Spleen (tissue), 11 donors: ENCODE measurements around the gene CD36. TPM values are rescaled to one million over a fixed set of nuclear protein-coding genes. Genes with fewer than 3 reads are reported as not detected.
A peak's percentile ranks its signal among the peaks of the same experiment; 100 is the strongest.

Source experiments
- DNase-seq: peaks from one replicate; pipeline ENCODE4 v3.0.0-alpha.2; 2020
- H3K27ac ChIP-seq, 8 donors: fragments of 200-600 bp; sonication (generic) in 7 of 8; 1 replicate in 4 of 8; 2 replicates in 4 of 8; pipeline versions ENCODE4 v1.5.0 to v1.8.0; 2016 to 2021; ENCODE audit warnings: inconsistent platforms in 4 of 8, mild to moderate bottlenecking in 4 of 8, moderate library complexity in 1 of 8
- H3K27me3 ChIP-seq, 7 donors: fragments of 200-600 bp; sonication (generic) in 6 of 7; replicated peaks in 1 of 7; 1 replicate in 4 of 7; 2 replicates in 3 of 7; pipeline versions ENCODE4 v1.5.0 to v1.8.0; 2016 to 2021; ENCODE audit warnings: inconsistent platforms in 3 of 7, mild to moderate bottlenecking in 1 of 7
- H3K36me3 ChIP-seq, 6 donors: fragments of 200-600 bp; sonication (generic) in 5 of 6; 1 replicate in 4 of 6; 2 replicates in 2 of 6; pipeline versions ENCODE4 v1.5.0 to v1.8.0; 2016 to 2021; ENCODE audit warnings: inconsistent platforms in 2 of 6
- H3K4me1 ChIP-seq, 6 donors: fragments of 200-600 bp; sonication (generic) in 5 of 6; 1 replicate in 3 of 6; 2 replicates in 3 of 6; pipeline versions ENCODE4 v1.5.0 to v1.8.0; 2016 to 2021; ENCODE audit warnings: inconsistent platforms in 3 of 6
- H3K4me3 ChIP-seq, 8 donors: fragments of 200-600 bp; sonication (generic) in 7 of 8; 1 replicate in 4 of 8; 2 replicates in 4 of 8; pipeline versions ENCODE4 v1.5.0 to v1.8.0; 2016 to 2021; ENCODE audit warnings: inconsistent platforms in 4 of 8, mild to moderate bottlenecking in 4 of 8, moderate library complexity in 2 of 8
- H3K9me3 ChIP-seq, 8 donors: fragments of 200-600 bp; sonication (generic) in 7 of 8; 1 replicate in 4 of 8; 2 replicates in 4 of 8; pipeline versions ENCODE4 v1.5.0 to v1.8.0; 2016 to 2021; ENCODE audit warnings: inconsistent platforms in 4 of 8
- POLR2A ChIP-seq, 3 donors: fragments of 450-650 bp; IDR thresholded peaks; one replicate each; pipeline ENCODE4 v1.5.1; 2017; ENCODE audit warnings: antibody characterized with exemption in 3 of 3, mild to moderate bottlenecking in 1 of 3
- POLR2AphosphoS5 ChIP-seq, 3 donors: sonication (generic); formaldehyde crosslinking; IDR thresholded peaks; one replicate each; pipeline ENCODE4 v1.5.1; 2017; ENCODE audit warnings: antibody characterized with exemption in 3 of 3
- WGBS, 5 donors: extraction: QIAGEN DNeasy Blood & Tissue Kit in 3 of 5; methylation state at CpG; one replicate each; pipeline versions ENCODE4 v1.1.5 to v1.1.7; 2013 to 2018; 5-methylcytosine and 5-hydroxymethylcytosine counted together
- intact Hi-C: fragments of 100-400 bp; cut with DNase I; formaldehyde crosslinking; loops from one replicate; pipeline ENCODE4 v1.15.0; 2023; ENCODE audit warnings: low total_unique reads
- polyA plus RNA-seq, 3 donors: library from polyadenylated mRNA; stranded (reverse); fragments of 200-250 nt; gene quantifications; one replicate each; pipeline ENCODE4 v1.2.1, GENCODE V29; 2013
- total RNA-seq, 7 donors: library from RNA; depleted of rRNA in 3 of 7; stranded (reverse); fragments of >200 nt in 3 of 7; fragmentation: NEBNext Ultra II Directional in 4 of 7; extraction: Animal tissue kit (Norgen Biotek cat#: 25700) in 4 of 7; gene quantifications; one replicate each; pipeline versions ENCODE4 v1.1.0 to v1.2.1, GENCODE V29; 2016 to 2021
- TF ChIP-seq, protein P1 (sequence below), 11 experiments: fragments of 200-600 bp in 7 of 11; fragments of 450-650 bp in 4 of 11; sonication (generic) in 4 of 11; IDR thresholded peaks in 8 of 11; conservative IDR thresholded peaks in 3 of 11; 1 replicate in 7 of 11; 2 replicates in 4 of 11; pipeline versions ENCODE4 v1.4.0 to v1.8.0; 2016 to 2021; ENCODE audit warnings: antibody characterized with exemption in 11 of 11, inconsistent platforms in 4 of 11, mild to moderate bottlenecking in 1 of 11
- donor health status: healthy with polysubstance abuse.
- donor health status: DM: no; HTN: no; CAD: no; lungs with moderate emphysema.
- donor health status: DM: no; HTN: no; CAD: no.
- donor health status: Bipolar disorder and iron deficiency.
- donor health status: healthy.
- donor health status: DM: no; HTN: no; CAD: no.
- donor health status: DM: yes; HTN: yes; CAD: no.

The CD36 gene
- total and polyA plus RNA-seq, 10 donors = 35.7 to 1,075 (median 595) TPM

DNA sequence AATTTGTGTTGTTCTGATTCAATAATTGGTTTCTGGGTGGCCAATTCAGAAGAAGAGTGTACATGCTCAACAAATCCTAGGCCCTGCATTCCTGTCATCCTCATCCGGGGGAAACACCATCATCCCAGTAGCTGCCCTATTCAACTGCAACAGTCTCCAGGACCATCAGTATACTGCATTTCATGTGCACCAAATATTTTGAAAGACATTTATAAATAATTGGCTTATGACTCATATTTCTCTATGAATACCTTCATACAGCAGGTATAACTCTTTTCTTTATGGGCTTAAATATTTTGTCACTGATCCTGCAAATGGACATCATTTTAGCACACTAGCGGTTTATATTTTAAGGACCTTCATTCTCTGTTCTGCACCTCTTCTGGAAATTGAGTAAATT, 38.0 kb downstream of the CD36 start:
- H3K4me3 ChIP-seq = no peak overlapping the region
- TF ChIP-seq POLR2AphosphoS5 (IDR thresholded peaks at IDR 0.05) (no peak), POLR2A (IDR thresholded peaks at IDR 0.05) (no peak)
- TF ChIP-seq, protein P1, sequence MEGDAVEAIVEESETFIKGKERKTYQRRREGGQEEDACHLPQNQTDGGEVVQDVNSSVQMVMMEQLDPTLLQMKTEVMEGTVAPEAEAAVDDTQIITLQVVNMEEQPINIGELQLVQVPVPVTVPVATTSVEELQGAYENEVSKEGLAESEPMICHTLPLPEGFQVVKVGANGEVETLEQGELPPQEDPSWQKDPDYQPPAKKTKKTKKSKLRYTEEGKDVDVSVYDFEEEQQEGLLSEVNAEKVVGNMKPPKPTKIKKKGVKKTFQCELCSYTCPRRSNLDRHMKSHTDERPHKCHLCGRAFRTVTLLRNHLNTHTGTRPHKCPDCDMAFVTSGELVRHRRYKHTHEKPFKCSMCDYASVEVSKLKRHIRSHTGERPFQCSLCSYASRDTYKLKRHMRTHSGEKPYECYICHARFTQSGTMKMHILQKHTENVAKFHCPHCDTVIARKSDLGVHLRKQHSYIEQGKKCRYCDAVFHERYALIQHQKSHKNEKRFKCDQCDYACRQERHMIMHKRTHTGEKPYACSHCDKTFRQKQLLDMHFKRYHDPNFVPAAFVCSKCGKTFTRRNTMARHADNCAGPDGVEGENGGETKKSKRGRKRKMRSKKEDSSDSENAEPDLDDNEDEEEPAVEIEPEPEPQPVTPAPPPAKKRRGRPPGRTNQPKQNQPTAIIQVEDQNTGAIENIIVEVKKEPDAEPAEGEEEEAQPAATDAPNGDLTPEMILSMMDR (IDR thresholded peaks at IDR 0.05 in 8 of 11, conservative IDR thresholded peaks at IDR 0.05 in 3 of 11) = no peak
- intact Hi-C loops = loop anchor here (10.0 kb wide), 1 partner anchor 242 kb away; no protein-coding TSS in a partner anchor
- peaks cover 0 to 61% (median 0%) of the 10 kb centered on the region in 6 donors for H3K36me3 ChIP-seq
- H3K27ac ChIP-seq = no peak overlapping the region
- 88 to 95% (median 93%) methylated on average over 2 of the region's 2 CpGs for WGBS, 5 donors
- H3K9me3 ChIP-seq = no peaks in the 10 kb centered on the region
- no peak for DNase-seq
- H3K27me3 ChIP-seq = no peaks in the 10 kb centered on the region
- peaks cover 0 to 7% (median 0%) of the 10 kb centered on the region in 6 donors for H3K4me1 ChIP-seq

GRCh38 chr7:80677629-80678028, 39.2 kb downstream of the CD36 start:
- Histone ChIP-seq H3K27me3 (no peaks in the 10 kb centered on the region), H3K27ac (no peak overlapping the region), H3K36me3 (peaks cover 0 to 49% (median 0%) of the 10 kb centered on the region in 6 donors), H3K4me1 (peaks cover 0 to 7% (median 0%) of the 10 kb centered on the region in 6 donors), H3K4me3 (no peak overlapping the region), H3K9me3 (no peaks in the 10 kb centered on the region)
- TF ChIP-seq, protein P1 (IDR thresholded peaks at IDR 0.05 in 8 of 11, conservative IDR thresholded peaks at IDR 0.05 in 3 of 11) = no peak
- no peak for TF ChIP-seq POLR2A (IDR thresholded peaks at IDR 0.05)
- 76 to 94% (median 89%) methylated on average over 1 of the region's 1 CpG for WGBS, 5 donors
- no peak for DNase-seq
- intact Hi-C loops = loop anchor here (10.0 kb wide), 1 partner anchor 243 kb away; no protein-coding TSS in a partner anchor

GRCh38 chr7:80678707-80679106, 40.3 kb downstream of the CD36 start:
- H3K4me3 ChIP-seq = no peak overlapping the region
- 84 to 92% (median 87%) methylated on average over 8 of the region's 8 CpGs for WGBS, 5 donors
- no peaks in the 10 kb centered on the region for H3K27me3 ChIP-seq
- H3K4me1 ChIP-seq = peaks cover 0 to 7% (median 0%) of the 10 kb centered on the region in 6 donors
- TF ChIP-seq, protein P1 (IDR thresholded peaks at IDR 0.05 in 8 of 11, conservative IDR thresholded peaks at IDR 0.05 in 3 of 11) = no peak
- TF ChIP-seq POLR2AphosphoS5 (IDR thresholded peaks at IDR 0.05) = peak in 1 of 3 donors; percentile 21
- no peak overlapping the region for H3K27ac ChIP-seq
- DNase-seq = no peak
- intact Hi-C loops = loop anchor here (10.0 kb wide), 1 partner anchor 244 kb away; no protein-coding TSS in a partner anchor
- peaks cover 0 to under 1% (median 0%) of the 10 kb centered on the region in 8 donors for H3K9me3 ChIP-seq
- H3K36me3 ChIP-seq = peaks cover 0 to 38% (median 0%) of the 10 kb centered on the region in 6 donors

- peak overlapping the region in 5 of 8 donors; percentile 8 to 37 (median 26) for H3K27ac ChIP-seq
- peaks cover 0 to 8% (median 0%) of the 10 kb centered on the region in 8 donors for H3K9me3 ChIP-seq
- intact Hi-C loops = loop anchor here (10.0 kb wide), 1 partner anchor 245 kb away; no protein-coding TSS in a partner anchor
- TF ChIP-seq, protein P1 (IDR thresholded peaks at IDR 0.05 in 8 of 11, conservative IDR thresholded peaks at IDR 0.05 in 3 of 11) = no peak
- TF ChIP-seq POLR2AphosphoS5 (IDR thresholded peaks at IDR 0.05) (peak in 1 of 3 donors; percentile 39), POLR2A (IDR thresholded peaks at IDR 0.05) (no peak)
- DNase-seq = no peak
- H3K4me1 ChIP-seq = peaks cover 0 to 7% (median 0%) of the 10 kb centered on the region in 6 donors
- H3K27me3 ChIP-seq = no peaks in the 10 kb centered on the region
- H3K4me3 ChIP-seq = no peak overlapping the region
- 58 to 71% (median 68%) methylated on average over 10 of the region's 10 CpGs for WGBS, 5 donors
- H3K36me3 ChIP-seq = peaks cover 0 to 23% (median 0%) of the 10 kb centered on the region in 6 donors
Observed at GRCh38 chr7:80679921-80680907, 41.8 kb downstream of the CD36 start.
